HG02870 (cell line): ENCODE measurements around the gene NCAM2.

Experiments used
- ATAC-seq: cut with Tn5 transposase; IDR thresholded peaks from one replicate; pipeline ENCODE4 v1.9.1; 2021; ENCODE audit warnings: mild to moderate bottlenecking, moderate library complexity; ENCODE audit not compliant: unreplicated experiment

NCAM2 gene

DNA sequence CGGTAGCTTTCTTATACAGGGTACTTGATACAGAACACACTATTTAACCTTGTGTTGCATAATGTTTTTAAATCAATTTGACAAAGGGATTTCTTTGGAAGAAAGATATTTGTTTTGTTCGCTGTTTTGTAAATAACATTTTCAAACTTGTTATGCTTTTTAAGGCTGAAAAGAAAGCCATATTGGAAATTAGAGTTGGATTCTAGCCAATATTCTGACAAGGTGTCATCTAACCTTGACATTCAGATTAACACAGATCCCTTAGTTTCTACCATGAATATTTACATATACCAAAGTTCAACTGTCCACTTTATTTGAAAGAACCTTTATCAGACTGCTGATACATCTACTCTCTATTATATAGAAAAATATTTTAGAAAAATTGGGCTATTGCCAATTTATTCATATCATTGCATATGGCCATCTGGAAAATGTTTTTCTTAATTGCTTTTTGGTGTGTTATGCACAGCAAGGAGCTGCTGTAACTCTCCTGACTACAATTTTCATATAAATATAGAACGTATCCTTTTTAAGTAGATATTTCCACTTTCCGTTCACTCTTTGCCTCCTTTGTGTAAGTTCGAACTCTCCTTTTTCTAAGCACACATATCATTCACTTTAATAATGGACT, 206.3 kb downstream of the NCAM2 start:
- no peak for ATAC-seq

DNA sequence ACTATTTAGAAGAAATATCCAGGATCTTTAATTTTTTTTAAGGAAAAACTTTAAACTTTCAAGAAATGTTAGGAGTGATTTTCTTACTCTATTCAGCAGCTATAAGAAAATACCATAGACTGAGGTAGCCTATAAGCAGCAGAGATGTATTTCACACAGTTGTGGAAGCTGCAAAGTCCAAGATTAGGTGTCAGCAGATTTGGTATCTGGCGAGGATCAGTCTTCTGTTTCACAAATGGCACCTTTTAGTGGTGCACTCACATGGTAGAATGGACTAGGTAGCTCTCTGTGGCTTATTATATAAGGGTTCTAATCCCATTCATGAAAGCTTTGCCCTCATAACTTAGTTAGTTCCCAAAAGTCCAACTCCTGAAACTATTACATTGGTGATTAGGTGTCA, 207.4 kb downstream of the NCAM2 start:
- no peak for ATAC-seq

DNA sequence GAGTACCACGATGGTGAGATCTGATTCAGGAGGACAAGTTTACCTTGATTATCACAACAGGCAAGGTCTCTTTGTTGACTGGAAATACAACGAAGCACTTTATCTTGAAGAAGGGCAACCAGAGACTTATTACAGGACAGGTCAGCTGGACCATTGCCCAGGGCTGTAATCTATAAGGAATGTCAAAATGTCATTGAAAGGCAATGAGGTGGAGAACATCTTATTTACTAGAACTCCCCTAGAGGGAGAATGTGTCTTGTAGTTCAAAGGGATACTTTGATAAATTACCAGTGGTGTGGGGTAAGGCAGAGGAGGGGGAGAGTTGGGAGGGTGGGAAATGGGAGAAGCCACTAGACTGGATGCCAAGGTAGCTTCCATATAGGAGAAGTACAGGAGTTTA, 212.3 kb downstream of the NCAM2 start:
- ATAC-seq, result no peak

DNA sequence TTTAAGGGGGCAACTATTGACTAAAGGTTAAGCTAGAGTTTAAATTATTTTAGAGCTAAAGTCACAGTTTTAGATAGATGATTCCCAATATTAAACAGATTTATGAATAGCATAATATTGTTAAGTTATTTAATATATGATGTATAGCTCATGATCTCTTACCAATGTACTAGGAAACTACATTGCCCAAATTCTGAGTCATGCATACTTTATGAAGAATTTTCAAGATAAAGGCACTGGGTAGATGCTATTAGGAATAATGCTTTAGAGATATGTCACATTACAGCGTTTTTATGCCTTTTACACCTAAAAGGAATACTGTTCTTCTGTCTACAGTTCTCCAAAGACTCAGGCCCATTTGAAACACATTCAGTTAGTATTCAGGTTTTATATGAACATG, 215.1 kb downstream of the NCAM2 start:
- ATAC-seq, result no peak

DNA sequence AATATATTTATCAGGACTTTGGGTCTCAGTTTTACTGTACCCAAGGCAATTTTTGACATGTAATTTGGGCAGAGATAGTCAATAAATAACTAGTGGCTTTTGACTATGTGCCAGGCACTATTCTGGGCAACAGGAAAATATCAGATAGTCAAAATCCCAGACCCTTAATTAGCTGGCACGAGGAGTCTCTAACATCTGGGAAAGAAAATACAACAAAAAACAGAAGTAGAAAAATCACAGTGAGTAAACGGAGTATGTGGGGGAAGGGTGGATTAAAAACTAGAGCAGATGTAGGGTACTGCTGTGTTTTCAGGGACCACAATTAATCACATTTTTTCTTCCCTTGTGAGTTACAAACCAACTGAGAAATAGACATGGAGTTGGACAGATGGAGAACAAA, 217.8 kb downstream of the NCAM2 start:
- no peak for ATAC-seq

DNA sequence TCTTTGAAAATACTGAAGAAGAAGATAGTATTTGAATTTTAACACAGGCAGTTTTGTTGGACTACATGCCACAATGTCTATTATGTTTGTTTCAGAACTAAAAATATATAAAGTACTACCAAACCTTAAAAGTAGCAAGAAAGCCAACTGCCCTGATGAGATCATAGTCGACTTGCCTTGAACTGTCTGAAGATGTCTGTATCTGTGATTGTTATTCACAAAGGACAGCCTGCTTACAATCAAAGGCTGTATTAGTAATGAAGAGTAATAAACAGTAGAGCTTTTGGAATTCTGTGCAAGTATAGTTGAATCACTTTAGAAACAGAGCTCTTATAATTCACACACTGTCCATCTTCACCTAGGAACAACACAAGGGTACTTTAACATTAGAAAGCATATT, 228.3 kb downstream of the NCAM2 start:
- no peak for ATAC-seq

DNA sequence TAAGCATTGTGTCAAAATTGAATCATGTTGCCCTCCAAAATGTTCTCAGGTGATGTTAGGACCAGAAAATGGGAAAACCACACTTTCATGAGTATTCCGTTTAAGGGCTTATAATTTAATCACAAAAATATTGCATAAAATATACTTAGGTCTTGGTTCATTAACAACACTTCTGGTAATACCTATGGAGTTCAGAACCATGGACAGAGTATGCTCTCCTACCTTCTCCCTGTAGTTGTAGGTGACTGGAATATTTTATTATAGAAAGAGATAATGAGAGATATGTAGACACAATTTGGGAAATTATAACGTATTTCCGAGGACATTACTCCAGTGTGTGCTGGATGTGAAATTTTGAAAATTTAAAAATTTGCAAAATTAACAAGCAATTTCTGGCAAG, 232.5 kb downstream of the NCAM2 start:
- no peak for ATAC-seq

DNA sequence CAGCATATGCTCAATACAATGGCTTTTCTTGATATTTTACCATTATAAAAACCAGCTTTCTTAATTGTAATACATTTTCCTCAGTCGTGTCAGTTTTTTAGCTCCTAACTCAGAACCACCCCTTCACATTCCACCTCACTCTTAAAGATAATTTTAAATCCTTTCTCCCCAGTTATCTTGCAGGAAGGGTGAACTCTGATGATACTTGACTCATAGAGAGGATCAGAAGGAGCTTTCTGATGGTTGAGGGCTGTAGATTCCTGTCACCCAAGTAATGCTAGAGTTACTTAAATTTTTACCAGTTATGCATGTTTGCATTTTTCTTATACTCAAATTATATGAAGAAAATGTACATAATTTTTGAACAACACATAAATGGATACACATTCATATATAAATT, 233.7 kb downstream of the NCAM2 start:
- no peak for ATAC-seq

DNA sequence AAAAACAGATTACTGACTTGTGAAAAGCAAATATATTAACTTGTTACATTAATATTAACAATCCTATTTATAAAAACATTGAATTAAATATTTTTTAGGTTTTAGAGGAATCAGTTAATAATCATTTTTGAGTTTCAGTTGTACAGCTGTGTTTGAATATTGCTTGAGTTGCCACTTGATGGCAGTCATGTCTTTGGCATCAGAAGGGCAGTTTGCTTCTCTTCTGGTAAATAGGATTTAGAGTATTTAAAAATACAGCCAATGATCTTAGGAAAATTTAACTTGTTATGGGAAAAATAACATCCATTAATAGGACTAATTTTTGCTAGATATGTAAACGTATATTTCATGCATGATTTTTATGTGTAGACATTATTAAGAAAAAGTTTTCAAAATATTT, 234.1 kb downstream of the NCAM2 start:
- no peak for ATAC-seq

DNA sequence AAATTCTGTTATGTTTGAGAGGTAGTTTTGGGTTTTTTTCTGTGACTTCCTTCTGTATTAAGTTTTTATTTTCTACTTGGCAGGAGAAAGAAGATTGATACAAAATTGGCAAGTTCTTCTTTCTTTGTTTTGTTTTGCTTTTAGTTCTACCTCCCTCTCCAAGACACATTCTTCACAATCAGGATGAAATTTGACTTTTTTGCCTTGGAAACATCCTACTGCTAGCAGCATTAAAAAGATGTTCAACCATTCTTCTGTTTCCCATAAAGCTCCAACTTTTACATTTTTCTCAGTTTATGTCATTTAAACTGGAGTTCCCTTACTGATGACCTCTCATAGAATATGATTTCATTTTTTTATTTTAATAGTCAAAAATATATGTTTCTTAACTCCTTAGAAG, 234.8 kb downstream of the NCAM2 start:
- ATAC-seq, result no peak

DNA sequence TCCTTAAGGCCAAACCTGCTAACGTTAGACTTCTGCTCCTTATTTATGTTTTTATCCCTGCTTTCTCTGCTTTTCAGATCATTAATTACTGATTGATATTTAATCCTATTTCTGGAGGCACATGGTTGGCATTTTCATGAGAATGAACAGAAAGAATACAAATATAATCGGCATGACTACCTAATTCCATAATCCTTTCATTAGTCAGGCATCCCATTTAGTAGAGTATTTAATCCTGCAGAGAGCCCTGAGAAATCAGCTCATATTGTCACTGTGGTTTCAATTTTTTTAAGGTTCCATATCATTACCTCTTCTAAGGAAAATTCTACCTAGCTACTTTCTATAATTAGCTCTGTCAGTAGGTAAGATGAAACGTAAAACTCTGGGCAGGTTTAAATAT, 238.8 kb downstream of the NCAM2 start:
- no peak for ATAC-seq

DNA sequence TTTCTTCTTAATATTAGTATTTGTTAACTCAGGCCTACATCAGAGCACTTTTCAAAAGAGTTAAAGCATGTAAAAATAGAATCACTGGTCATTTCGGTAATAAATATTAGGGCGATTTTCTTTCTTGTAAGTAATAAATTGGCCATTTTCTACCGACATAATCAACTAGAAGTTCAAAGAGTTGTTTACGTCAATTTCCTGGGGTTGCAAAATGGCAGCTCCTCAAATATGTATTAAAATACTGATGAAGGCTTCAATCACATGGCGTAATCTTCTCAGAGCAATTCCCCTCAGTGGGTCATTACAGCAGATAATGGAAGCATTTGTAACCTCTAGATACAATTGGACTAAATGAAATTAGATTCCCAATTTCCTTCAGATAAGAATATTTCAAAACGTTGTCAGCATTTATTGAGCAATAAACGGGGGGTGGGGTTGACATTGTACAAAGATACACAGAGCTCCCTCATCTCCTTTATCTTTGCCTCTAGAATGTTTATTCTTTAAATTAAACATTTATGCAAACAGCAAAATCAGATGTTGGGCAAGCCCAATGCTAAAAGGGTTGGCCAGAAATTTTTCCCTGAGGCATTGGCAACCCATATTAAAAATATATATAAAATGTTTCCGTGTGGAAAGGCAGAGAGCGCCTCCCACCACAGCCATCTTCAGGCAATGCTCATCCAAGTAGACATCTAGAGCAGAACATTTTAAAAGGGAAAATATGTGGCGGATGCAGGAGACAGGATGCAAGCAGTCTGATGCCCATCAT, 240.6 kb downstream of the NCAM2 start:
- ATAC-seq, result no peak

DNA sequence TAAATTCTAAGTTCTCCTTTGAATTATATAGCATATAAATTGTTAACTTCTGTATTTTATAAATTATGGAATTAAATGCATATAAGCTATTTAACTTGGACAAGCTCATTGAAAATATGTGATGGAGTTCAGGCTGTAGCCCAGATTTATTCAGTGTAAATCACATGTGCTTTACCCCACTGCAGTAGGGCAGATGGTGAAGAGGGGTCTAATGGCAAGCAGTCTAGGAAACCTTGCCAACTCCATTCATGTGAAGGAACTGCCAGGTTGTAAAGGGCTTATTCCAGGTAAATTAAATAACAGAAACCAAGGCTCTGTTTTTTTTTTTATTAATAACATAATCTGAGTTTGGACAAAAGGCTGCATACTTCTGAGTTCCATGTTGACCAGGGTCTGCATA, 243.2 kb downstream of the NCAM2 start:
- no peak for ATAC-seq

DNA sequence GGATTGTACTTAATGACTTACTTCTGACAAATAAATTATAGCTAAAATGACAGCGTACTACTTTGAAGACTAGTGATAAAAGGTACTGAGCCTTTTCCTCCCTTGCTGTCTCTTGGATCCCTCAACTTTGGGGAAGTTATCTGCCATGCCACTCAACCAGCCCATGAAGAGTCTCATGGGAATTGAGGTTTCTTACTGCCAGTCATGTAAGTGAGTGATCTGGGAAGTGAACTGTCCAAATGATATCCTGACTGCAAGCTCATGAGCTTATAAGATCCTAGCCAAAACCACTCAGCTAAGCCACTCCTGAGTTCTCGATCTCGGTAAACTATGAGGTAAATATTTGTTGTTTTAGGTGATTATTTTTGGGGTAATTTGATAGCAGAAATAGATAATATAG, 247.8 kb downstream of the NCAM2 start:
- ATAC-seq, result no peak

DNA sequence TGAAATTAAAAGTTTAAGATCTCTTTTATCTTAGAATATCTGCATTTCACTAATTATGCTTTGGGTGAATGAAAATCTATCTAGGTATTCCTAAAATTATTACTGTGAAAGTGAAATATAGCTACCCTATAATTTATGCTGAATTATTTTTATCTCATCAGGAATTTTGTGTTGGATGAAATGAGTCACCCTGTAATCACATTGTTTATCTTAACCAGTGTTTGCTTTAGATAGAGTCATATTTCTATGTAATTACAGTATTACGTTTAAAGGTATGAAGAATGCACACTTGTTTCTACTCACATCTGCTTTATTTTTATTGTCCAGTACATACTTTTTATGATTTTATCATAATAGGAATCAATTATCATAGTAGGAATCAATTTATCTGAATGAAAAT, 249.2 kb downstream of the NCAM2 start:
- ATAC-seq, result no peak

DNA sequence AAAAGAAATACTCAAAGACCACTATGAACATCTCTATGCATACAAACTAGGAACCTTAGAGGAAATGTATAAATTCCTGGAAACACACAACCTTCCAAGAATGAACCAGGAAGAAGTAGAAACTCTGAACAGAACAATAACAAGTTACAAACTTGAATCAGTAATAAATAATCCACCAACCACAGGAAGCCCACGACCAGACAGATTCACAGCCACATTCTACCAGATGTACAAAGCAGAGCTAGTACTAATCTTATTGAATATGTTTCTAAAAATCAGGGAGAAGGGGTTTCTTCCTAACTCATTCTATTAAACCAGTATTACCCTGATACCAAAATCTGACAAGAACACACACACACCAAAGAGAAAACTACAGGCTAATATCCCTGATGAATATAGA, 263.8 kb downstream of the NCAM2 start:
- no peak for ATAC-seq

DNA sequence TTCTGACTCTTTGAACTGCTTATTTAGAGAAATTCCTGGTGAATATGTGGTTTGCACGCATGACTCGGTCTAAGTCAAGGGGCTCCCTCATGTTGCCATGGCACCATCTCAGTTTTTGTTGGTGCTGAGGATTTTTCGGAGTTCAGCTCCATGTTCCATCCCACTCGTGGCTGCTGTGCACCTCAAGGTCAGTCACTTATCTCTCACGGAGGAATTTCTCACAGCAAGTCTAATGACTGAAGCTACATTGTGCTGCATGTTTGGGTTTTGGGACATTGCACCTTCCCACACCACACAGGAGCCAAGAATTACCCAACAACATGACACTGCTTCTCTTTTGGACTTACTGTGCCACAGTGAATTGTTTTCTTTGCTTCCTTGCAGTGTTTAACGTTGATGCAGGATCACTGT, 269.9 kb downstream of the NCAM2 start:
- no peak for ATAC-seq

DNA sequence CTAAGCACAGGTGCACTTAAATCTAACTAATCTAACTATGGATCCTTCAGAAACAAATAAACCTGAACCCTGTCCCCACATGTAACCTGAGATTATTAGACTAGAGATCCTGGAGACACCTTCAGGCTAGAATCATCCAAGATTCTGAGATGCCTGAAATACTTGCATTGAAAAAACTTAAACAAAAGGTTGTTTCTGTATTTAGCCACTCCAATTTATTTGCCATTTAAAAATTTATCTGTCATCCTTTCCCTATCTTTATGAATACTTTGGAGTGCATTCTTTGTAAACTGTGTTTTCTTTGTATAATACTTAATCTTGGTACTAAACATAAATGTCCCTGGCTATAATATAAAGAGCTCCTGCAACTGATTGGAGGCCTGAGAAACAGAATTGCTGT, 270.7 kb downstream of the NCAM2 start:
- no peak for ATAC-seq

DNA sequence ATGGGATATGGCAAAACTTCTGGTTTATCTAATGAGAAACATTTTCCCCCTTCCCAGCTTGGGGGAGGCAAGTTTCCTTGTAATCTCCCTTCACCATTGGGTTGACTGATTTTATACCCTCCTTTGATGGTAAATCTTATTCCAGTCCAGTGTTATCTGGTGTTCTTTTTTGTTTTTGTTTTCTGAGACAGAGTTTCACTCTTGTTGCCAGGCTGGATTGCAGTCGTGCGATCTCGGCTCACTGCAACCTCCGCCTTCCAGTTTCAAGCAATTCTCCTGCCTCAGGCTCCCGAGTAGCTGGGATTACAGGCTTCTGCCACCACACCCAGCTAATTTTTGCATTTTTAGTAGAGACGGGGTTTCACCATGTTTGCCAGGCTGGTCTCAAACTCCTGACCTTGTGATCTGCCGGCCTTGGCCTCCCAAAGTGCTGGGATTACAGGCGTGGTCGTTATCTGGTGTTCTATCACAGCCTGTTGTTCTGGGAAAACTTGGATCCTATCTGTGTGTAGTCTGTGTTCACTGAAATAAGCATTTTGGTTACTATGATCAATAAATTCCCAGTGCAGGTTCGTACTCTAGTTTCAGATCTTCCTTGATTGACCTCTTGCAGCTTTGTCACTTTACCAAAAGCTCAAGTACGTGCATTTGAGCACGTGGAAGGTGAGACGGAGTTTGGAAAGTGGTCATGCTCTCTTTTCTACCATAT, 281.1 kb downstream of the NCAM2 start:
- ATAC-seq, result no peak

DNA sequence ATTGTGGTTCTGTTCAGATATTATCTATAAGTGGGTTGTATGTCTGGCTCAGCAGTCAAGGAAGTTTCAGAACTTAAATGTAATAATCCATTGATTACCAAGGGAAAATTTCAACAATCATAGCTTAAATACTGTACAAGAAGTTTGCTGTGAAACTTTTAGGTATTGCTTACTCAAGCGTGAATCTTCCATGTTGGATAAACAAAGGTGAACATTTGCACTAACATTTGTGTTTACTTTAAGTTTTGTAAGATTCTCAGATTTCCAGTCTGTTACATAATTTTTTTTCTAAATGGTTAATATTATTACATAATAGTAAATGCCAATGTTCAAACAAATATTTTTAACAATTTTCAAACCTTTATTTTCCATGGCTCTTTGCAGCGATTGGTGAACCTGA, 285.6 kb downstream of the NCAM2 start:
- ATAC-seq, result no peak

DNA sequence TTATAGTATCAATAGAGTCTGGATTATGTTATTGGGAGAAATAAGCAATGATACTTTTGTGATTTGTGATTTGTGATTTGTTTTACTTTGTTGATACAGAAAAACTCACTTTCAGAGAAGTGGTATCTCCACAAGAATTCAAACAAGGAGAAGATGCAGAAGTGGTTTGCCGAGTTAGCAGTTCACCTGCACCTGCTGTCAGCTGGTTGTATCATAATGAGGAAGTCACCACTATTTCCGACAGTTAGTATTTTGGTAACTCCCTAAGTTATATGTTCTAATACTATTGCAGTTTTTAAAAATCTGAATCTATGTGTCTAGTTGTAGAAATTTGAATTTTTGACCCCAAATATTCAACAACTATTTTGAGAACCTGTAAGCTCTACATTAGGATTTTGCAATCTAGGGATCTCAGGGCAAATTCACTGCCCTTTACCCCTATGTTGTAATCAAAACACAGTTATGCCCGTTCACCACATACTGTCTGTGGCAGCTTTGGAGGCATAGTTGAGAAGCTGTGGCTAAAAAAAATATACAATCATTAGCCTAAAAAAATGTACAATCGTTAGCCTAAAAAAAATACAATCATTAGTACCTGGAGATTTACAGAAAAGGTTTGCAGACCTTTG, 288.1 kb downstream of the NCAM2 start:
- no peak for ATAC-seq

DNA sequence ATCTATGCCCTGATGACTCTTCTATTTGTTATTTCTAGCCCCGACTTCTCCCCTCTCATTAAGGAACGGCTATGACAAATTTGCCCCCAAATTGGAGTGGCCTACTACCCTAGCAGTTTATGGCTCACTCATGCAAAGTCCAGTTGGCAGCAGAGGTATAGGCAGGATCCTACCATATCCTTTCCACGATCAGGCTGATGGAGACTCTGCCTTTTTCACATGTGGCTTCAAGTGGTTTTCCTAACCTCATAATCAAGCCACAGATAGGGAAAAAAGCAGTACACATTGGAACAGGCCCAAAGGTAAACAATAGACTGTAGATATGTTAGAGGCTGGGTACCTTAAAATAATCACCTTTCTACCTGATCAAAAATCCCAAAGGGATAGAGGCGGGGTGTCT, 292.5 kb downstream of the NCAM2 start:
- no peak for ATAC-seq
